HepG2 (cell line): ENCODE measurements around the gene ADAMTS13. TPM values are rescaled to one million over a fixed set of nuclear protein-coding genes. Genes with fewer than 3 reads are reported as not detected.

ENCODE experiments used
- ATAC-seq: fragments of 200-7000 bp; cut with Tn5 transposase; 3 replicates; pipeline ENCODE4 v1.9.1; 2020; ENCODE audit warnings: mild to moderate bottlenecking, moderate library complexity
- BruUV-seq: library from RNA; stranded (reverse); fragments of 400-500 nt; replicated peaks from 2 replicates; lab custom pipeline; 2021; lab: Mats Ljungman, UMichigan
- CTCF ChIA-PET: fragments of 300-600 bp; formaldehyde crosslinking; extraction: SDS; loops from one replicate; lab custom pipeline; 2021; ENCODE audit warnings: low total read pairs, inconsistent platforms, low intra/inter-chr PET ratio; lab: Yijun Ruan, JAX
- POLR2A ChIA-PET: fragments of 350-600 bp; sonication (Branson Sonifier 250); formaldehyde crosslinking; loops from one replicate; lab custom pipeline; 2020; ENCODE audit warnings: antibody characterized with exemption, inconsistent platforms; lab: Yijun Ruan, JAX
- DNase-seq: peaks from one replicate; pipeline ENCODE4 v3.0.0-alpha.2; 2015; ENCODE audit warnings: low spot score
- FAIRE-seq: peaks from 3 replicates; lab custom pipeline; 2011; peaks lifted over from hg19 to GRCh38; lab: Jason Lieb, UNC
- H2AFZ ChIP-seq: one replicate; pipeline ENCODE4 v1.6.1; 2011; ENCODE audit warnings: low read length, inconsistent platforms
- H3K27ac ChIP-seq: fragments of 300-600 bp; 3 replicates; pipeline ENCODE4 v1.8.0; 2011; ENCODE audit warnings: mixed run types, mild to moderate bottlenecking, mixed read lengths, low read length, inconsistent platforms; ENCODE audit not compliant: insufficient read depth; ENCODE audit errors: extremely low read length
- H3K27me3 ChIP-seq, 2 experiments: fragments of 200-600 bp in 1 of 2; 2 replicates in 1 of 2; 3 replicates in 1 of 2; pipeline versions ENCODE4 v1.6.0 to v1.8.0; 2011; ENCODE audit warnings: low read length in 2 of 2, mild to moderate bottlenecking in 2 of 2, moderate library complexity in 2 of 2, inconsistent platforms in 1 of 2; ENCODE audit not compliant: insufficient read depth in 2 of 2, control insufficient read depth in 1 of 2
- H3K36me3 ChIP-seq, 2 experiments: fragments of 200-600 bp in 1 of 2; replicated peaks in 1 of 2; 2 replicates in 1 of 2; 3 replicates in 1 of 2; pipeline versions ENCODE4 v1.5.1 to v1.8.0; 2011; ENCODE audit warnings: low read length in 2 of 2, inconsistent platforms in 1 of 2; ENCODE audit not compliant: insufficient read depth in 2 of 2, control insufficient read depth in 1 of 2
- H3K4me1 ChIP-seq: 2 replicates; pipeline ENCODE4 v1.5.1; 2012; ENCODE audit warnings: low read length, inconsistent platforms; ENCODE audit not compliant: insufficient read depth
- H3K4me2 ChIP-seq: 2 replicates; pipeline ENCODE4 v1.6.0; 2011; ENCODE audit warnings: low read depth, low read length, inconsistent platforms
- H3K4me3 ChIP-seq, 3 experiments: fragments of 200-600 bp in 1 of 3; sonication (generic), shearing (Covaris generic) in 1 of 3; replicated peaks in 1 of 3; 2 replicates each; pipeline ENCODE4 v1.5.1; 2011 to 2016; ENCODE audit warnings: low read length in 3 of 3, inconsistent platforms in 2 of 3, low read depth in 2 of 3, mild to moderate bottlenecking in 2 of 3, control low read depth in 1 of 3, mixed read lengths in 1 of 3; ENCODE audit not compliant: insufficient read depth in 1 of 3
- H3K79me2 ChIP-seq: one replicate; pipeline ENCODE4 v1.6.1; 2011; ENCODE audit warnings: low read length, inconsistent platforms; ENCODE audit not compliant: insufficient read depth
- H3K9ac ChIP-seq: 2 replicates; pipeline ENCODE4 v1.6.0; 2011; ENCODE audit warnings: mild to moderate bottlenecking, low read depth, low read length, inconsistent platforms; ENCODE audit not compliant: insufficient read depth
- H3K9me3 ChIP-seq: 2 replicates; pipeline ENCODE4 v1.5.1; 2012; ENCODE audit warnings: mild to moderate bottlenecking, low read length
- H4K20me1 ChIP-seq: 2 replicates; pipeline ENCODE4 v1.6.0; 2011; ENCODE audit warnings: inconsistent platforms, mild to moderate bottlenecking, low read length, moderate library complexity; ENCODE audit not compliant: insufficient read depth
- PREB ChIP-seq: sonication (generic); formaldehyde crosslinking; IDR thresholded peaks from 2 replicates; pipeline ENCODE4 v1.4.0; 2020; ENCODE audit warnings: missing genetic modification reagents
- SAFB2 ChIP-seq: sonication (generic); formaldehyde crosslinking; IDR thresholded peaks from 2 replicates; pipeline ENCODE4 v1.5.1; 2020; ENCODE audit warnings: missing genetic modification reagents, low read depth, mild to moderate bottlenecking, borderline replicate concordance
- WIZ ChIP-seq: sonication (generic); formaldehyde crosslinking; IDR thresholded peaks from 2 replicates; pipeline ENCODE4 v1.5.1; 2020; ENCODE audit warnings: mild to moderate bottlenecking, missing genetic modification reagents
- ZNF567 ChIP-seq: sonication (generic); formaldehyde crosslinking; IDR thresholded peaks from 2 replicates; pipeline ENCODE4 v1.8.1; 2023; ENCODE audit warnings: mild to moderate bottlenecking, missing genetic modification reagents, borderline replicate concordance
- ZNF839 ChIP-seq: sonication (generic); formaldehyde crosslinking; IDR thresholded peaks from 2 replicates; pipeline ENCODE4 v1.4.0; 2020; ENCODE audit warnings: missing genetic modification reagents, mild to moderate bottlenecking, borderline replicate concordance
- WGBS: methylation state at CpG from one replicate; pipeline ENCODE4 v1.1.6; 2017; ENCODE audit warnings: low lambda C conversion rate; 5-methylcytosine and 5-hydroxymethylcytosine counted together
- in situ Hi-C: cut with HindIII; loops from 2 replicates; pipeline ENCODE4 v1.10.0; 2017; ENCODE audit warnings: low pct_unique_long_range_greater_than_20kb; ENCODE audit not compliant: extremely low pct_ligation_motif_present
- intact Hi-C: fragments of 100-400 bp; cut with micrococcal nuclease; formaldehyde crosslinking; loops from one replicate; pipeline ENCODE4 v1.10.0; 2022; ENCODE audit not compliant: unreplicated experiment
- polyA plus RNA-seq, 8 experiments: library from polyadenylated mRNA; depleted of rRNA in 3 of 8; stranded (reverse) in 7 of 8; unstranded in 1 of 8; fragments of >200 nt; fragmentation: Illumina TruSeq in 4 of 8; extraction: Trizol in 4 of 8; gene quantifications; 2 replicates each; pipeline versions ENCODE4 v1.2.1 to v1.2.3, GENCODE V29; 2011 to 2016; ENCODE audit warnings: low read depth in 4 of 8, missing spikeins in 1 of 8, mixed read lengths in 1 of 8; ENCODE audit not compliant: insufficient read depth in 1 of 8
- total RNA-seq, 5 experiments: library from RNA; depleted of rRNA; stranded (reverse); fragments of >200 nt; fragmentation: Illumina TruSeq; extraction: Trizol; gene quantifications; 2 replicates each; pipeline ENCODE4 v1.2.3, GENCODE V29; 2016; ENCODE audit warnings: low read depth in 1 of 5

The ADAMTS13 gene
- total and polyA plus RNA-seq, 2 of the 13 experiments (the other 11 are each of a cell fraction or from before 2014, with no cell fraction given): 0.91 to 4.5 TPM

DNA sequence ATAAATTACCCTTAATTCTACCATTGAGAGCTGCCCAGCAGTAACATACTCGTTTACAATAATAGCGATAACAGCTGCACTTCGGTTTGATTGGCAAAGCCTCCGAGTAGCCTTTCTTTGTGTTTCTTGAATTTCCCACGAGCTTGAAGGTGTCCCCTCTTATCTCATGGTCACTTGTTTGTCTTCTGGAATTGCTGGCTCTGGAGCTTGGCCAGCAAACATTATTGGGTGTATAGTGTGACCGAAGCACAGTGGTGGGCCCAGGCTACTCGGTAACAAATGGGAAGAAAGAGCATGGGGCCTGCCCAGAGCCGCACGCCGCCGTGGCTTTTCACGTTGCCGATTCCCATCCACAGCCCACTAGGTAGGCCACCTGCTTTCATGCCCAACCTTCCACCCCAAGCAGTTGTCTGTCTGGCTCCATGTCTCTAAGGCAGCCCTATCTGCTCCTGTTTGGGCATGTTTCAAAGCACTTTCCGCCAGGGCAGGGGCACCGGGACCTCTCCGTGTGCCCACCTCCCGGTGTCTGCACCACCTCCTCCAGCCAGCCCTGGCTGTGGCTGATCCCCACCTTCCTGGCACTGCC, 37.3 kb upstream of the ADAMTS13 start (continued):
- 0 out of 2 replicates have a peak, but pooled peaks have one; percentile 53 for TF ChIP-seq ZNF839 (CRISPR knock-in tag)
- no peak for TF ChIP-seq PREB (CRISPR knock-in tag)

DNA sequence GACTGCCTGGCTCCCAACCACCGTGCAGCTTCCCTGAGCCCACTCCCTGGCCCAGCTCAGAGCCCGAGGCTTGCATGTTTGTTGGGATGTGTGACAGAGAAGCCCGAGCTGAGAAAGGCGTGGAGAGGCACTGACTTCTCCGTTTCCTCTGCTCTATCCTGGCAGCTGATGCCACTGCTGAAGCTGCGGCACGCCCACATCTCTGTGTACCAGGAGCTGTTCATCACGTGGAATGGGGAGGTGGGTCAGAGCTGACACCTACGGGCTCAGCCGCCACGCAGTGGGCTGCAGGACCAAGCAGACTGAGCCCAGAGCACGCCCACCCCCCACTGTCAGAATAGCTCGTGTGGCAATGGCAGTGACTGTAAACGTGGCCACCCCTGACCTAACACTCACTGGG, 36.7 kb upstream of the ADAMTS13 start:
- no peak overlapping the region; the same call in 1 of the 2 replicates for H3K9ac ChIP-seq
- H4K20me1 ChIP-seq: no peaks in the 10 kb centered on the region
- no peak for ATAC-seq
- H3K9me3 ChIP-seq: peaks cover 10% of the 10 kb centered on the region; the same call in 1 of the 2 replicates
- in situ Hi-C loops (no loop called here), intact Hi-C loops (no loop called here)
- H3K4me2 ChIP-seq: peak overlapping the region; percentile 78
- peak overlapping the region in 1 of 3 experiments; percentile 52; a peak in 1 of 6 replicates for H3K4me3 ChIP-seq
- H3K27me3 ChIP-seq: no peaks in the 10 kb centered on the region
- H3K79me2 ChIP-seq: no peaks in the 10 kb centered on the region
- FAIRE-seq: no peak
- BruUV-seq: no TSS peak
- no peak overlapping the region for H3K27ac ChIP-seq
- TF ChIP-seq SAFB2 (no peak), ZNF567 (CRISPR knock-in tag) (0 out of 2 replicates have a peak, but pooled peaks have one; percentile 3), WIZ (0 out of 2 replicates have a peak, but pooled peaks have one; percentile 12)
- WGBS: 82% methylated on average over 7 of the region's 14 CpGs
- POLR2A ChIA-PET: interaction anchor here (0.9 to 3.7 kb wide), 7 partner anchors 9 to 74 kb away, joined by 4 to 18 read pairs (median 5); partner anchors contain the start of genes MED22, RPL7A, STKLD1 and SURF1
- H3K36me3 ChIP-seq: no peaks in the 10 kb centered on the region
- CTCF ChIA-PET: no interaction called here
- H2AFZ ChIP-seq: no peak overlapping the region
- H3K4me1 ChIP-seq: peaks cover 68% of the 10 kb centered on the region
- DNase-seq: no peak
